HG03159 (cell line): ENCODE results near the gene PTPRC.

Experiments used
- ATAC-seq: cut with Tn5 transposase; IDR thresholded peaks from one replicate; pipeline ENCODE4 v1.9.1; 2021; ENCODE audit warnings: mild to moderate bottlenecking, moderate library complexity; ENCODE audit not compliant: unreplicated experiment

The PTPRC gene

GRCh38 chr1:198750081-198750480 lies 111.2 kb downstream of the PTPRC start:
- ATAC-seq, result no peak

DNA sequence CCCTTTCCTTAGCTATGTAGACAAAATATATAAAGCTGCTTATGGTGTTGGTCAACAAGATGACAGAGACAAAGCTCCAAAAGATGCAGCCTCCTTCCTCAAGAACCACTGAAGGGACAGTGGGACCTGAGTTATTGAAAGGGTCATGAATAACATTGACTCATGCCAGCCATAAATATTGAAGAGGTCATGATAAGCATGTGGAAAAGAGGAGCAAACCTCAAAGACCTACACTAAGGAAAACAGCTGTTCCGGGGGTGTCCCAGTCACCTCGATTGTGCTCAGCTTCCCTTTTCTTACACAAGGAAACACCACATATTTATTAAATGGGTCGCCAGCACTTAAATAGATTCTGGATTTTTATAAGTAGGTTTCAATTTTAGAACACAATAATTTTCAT lies 112.9 kb downstream of the PTPRC start:
- ATAC-seq, result no peak

DNA sequence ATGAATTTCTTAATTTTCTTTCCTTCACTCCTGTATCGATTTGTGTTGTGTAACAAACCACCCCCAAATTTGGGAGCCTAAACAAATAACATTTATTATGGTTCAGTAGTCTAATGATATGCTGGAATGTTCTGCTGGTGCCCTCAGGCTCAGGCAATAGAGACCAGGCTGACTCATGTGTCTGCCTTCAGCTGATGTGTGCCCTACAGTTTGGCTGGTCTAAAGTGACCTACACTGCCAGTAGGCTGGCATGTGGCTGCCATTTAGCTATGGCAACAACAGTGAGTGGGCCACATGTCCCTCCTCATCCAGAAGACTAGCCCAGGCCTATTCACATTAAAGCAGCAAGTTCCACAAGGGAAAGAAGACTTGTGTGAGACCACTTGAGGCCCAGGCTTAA lies 115.8 kb downstream of the PTPRC start:
- no peak for ATAC-seq

- ATAC-seq, result no peak
These were observed 116.9 kb downstream of the PTPRC start for GRCh38 chr1:198755715-198756114.

DNA sequence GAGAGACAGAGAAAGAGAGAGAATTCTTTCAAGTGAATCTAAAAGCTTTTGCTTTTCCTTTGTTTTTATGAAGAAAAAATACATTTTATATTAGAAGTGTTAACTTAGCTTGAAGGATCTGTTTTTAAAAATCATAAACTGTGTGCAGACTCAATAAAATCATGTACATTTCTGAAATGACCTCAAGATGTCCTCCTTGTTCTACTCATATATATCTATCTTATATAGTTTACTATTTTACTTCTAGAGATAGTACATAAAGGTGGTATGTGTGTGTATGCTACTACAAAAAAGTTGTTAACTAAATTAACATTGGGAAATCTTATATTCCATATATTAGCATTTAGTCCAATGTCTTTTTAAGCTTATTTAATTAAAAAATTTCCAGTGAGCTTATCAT lies 117.6 kb downstream of the PTPRC start:
- no peak for ATAC-seq

GRCh38 chr1:198761859-198762616 lies 123.2 kb downstream of the PTPRC start:
- no peak for ATAC-seq

DNA sequence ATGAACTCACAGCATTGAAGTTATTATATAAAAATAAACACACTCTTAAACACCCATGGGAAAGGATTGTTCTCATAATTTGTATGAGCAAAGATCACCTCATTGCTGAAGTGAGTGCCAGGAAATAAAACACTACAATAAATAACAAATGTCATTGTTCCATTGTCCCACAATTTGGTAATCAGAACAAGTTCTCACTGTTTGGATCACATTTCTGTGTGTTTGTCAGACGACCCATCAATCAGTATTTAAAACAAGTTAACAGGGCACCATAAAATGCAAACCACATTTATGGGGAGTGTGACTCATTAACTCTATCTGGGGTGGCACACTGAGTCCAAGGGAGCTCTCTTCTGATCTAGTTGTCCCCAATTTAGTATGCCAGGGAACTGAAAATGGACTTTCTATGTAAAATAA lies 124.5 kb downstream of the PTPRC start:
- ATAC-seq, result no peak

- ATAC-seq, result no peak
These were observed 125.9 kb downstream of the PTPRC start for GRCh38 chr1:198764748-198765147.

GRCh38 chr1:198765416-198765815 lies 126.6 kb downstream of the PTPRC start:
- no peak for ATAC-seq

GRCh38 chr1:198771563-198772153 lies 132.8 kb downstream of the PTPRC start:
- ATAC-seq, result no peak

- ATAC-seq, result no peak
These were observed 133.8 kb downstream of the PTPRC start for GRCh38 chr1:198772626-198773025.

DNA sequence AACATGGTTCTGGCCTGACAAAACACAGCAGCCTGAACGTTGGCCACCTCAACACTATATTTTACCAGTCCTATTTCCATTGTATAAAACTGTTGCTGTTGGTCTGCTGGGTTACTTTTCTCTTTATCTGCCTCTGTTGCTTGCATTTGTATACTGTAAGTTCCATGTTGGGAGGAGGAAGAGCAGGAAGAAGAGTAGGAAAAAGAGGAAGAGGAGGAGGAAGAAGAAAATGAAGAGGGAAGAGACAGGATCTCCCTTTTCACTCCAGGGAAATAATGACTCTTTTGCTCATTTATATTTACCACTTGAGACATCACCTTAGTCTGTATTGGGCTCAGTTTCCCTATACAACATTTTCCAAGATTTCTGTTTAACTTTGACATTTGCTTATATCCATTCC lies 134.2 kb downstream of the PTPRC start:
- no peak for ATAC-seq

GRCh38 chr1:198773523-198773922 lies 134.7 kb downstream of the PTPRC start:
- no peak for ATAC-seq

DNA sequence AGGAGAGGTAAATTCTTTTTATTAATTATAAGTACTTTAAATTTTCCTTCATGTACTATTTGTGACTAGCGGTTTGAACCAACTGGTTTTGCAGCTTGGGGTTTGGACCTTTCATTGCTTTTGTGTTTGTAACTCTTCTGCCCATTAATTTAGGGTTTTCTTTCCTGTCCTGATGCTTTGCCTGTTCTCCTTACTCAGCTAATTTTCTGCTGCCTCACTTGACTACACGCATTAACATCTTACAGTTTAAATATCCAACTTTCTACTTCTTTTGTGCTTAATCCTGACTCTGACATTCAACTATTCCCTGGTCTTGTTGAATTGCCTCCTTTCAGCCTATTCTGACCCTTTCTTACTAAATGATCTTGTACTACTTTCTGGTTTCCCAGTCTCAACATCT lies 135.6 kb downstream of the PTPRC start:
- no peak for ATAC-seq

DNA sequence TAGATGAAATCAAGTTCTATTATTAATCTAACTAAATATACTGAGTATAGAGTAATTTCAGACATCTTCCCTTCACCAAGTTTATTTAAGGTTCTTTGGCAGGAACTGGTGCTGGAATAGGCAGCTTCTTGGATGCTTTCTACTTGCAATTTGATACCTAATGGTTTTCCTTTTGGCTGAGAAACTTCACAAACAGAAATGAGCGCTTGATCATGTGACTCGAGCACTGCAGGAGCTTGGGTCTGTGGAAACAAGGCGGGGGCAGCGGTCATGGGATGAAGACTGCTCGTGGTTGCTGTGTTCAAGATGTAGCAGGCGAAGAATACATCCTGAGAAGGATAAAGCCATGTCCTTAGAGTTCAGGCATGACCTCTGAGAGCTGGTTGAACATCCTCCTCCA lies 136.8 kb downstream of the PTPRC start:
- ATAC-seq, result no peak

DNA sequence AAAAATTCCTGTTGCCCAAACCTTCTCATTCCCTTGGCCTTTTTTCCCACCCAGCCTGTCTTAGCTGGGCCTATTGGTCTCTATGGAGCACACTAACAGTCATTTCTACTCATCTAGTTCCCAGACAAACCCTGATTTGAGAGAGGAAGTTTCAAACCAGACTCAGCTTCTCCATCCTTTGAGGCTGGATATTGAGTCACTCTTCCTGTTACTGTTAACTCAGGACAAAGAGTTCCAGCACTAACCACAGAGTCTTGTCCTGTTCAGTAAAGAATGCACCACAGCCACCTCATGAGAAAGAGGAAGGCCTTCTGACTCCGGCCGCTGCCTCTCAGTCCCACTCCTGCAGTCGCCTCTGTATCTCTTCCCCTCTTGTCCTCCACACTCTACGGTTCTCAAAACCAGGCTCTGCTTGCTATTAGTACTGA lies 137.8 kb downstream of the PTPRC start:
- no peak for ATAC-seq

DNA sequence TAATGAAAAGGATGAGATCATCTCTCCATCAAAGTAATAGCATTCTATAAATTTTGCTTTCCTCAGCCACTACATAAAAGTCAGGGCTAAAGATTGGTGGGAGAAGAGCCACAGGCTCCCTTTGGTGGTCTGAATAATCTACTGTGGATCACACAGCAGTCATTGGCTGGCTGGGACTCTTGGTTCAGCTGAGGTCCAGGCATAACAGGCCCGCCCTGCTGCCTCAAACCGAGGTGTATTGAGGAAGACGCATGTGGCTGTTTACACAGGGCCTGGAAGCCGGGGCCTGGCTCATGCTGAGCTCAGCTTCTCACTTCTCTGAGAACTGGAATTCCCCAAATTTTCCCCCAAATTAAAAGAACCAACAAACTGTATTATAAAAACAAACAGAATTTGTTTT lies 139.2 kb downstream of the PTPRC start:
- no peak for ATAC-seq

- no peak for ATAC-seq
These were observed 141.5 kb downstream of the PTPRC start for GRCh38 chr1:198780376-198780775.

DNA sequence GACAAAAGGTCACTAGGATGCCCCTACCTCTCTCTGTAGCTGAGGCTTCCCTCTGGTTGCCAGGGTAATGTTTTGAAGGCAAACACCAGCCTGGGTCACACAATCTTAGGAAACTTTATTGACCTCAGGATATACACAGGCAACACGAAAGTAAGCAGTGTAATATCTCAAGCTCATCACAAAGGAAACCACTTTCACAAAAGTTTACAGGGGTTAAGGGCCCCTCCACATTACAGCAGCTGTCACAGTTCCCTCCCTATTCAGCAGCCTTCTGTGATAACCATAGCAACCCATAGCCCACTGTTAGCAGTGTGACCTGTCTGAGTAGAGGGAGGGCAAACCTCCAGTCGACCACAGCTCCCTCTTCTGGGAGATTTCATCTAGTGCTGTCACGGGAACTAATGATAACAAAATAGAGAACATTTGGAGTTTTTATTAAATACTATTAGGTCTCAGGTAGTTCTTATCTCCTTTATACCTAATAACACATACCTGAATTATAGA lies 149.8 kb downstream of the PTPRC start:
- ATAC-seq, result peak; percentile 96

- no peak for ATAC-seq
These were observed 154.9 kb downstream of the PTPRC start for GRCh38 chr1:198793714-198794113.

- no peak for ATAC-seq
These were observed 155.7 kb downstream of the PTPRC start for GRCh38 chr1:198794498-198794897.

DNA sequence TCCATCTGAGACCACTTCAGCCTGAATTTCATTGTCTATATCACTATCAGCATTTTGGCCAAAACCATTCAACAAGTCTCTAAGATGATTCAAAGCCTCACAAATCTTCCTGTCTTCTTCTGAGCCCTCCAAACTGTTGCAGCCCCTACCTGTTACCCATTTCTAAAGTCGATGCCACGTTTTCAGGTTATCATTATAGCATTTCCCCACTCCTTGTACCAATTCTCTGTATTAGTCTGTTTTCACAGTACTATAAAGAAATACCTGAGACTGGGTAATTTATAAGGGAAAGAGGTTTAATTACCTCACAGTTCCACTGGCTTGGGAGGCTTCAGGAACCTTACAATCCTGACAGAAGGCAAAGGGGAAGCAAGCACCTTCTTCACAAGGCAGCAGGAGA lies 158.8 kb downstream of the PTPRC start:
- ATAC-seq, result no peak
